Activated CD4-positive, alpha-beta memory T cell treated with anti-CD3 and anti-CD28 coated beads for 36 hours (primary cell): Measurements from ENCODE around the gene B3GAT3. TPM values are rescaled to one million over a fixed set of nuclear protein-coding genes. Genes with fewer than 3 reads are reported as not detected.
A peak's percentile ranks its signal among the peaks of the same experiment; 100 is the strongest.
"Not testable (repeated sequence)": the region's sequence is repeated elsewhere in the genome, so short reads cannot be mapped to it uniquely, and the experiment has no call there.

ENCODE experiments used
- CTCF ChIA-PET: fragments of 350-600 bp; sonication (Branson Sonifier 250); formaldehyde crosslinking; loops from one replicate; lab custom pipeline; 2021; ENCODE audit warnings: antibody characterized with exemption, inconsistent platforms; lab: Charles Lee
- POLR2A ChIA-PET: fragments of 350-600 bp; sonication (Branson Sonifier 250); formaldehyde crosslinking; loops from one replicate; lab custom pipeline; 2021; ENCODE audit warnings: antibody characterized with exemption; lab: Charles Lee
- DNase-seq: peaks from one replicate; pipeline ENCODE4 v3.0.0-alpha.2; 2020
- H3K27ac Mint-ChIP-seq: one replicate; pipeline ENCODE4 v1.8.0; 2021; ENCODE audit warnings: mixed read lengths
- H3K27me3 Mint-ChIP-seq: one replicate; pipeline ENCODE4 v1.8.0; 2021; ENCODE audit warnings: mixed read lengths
- H3K36me3 Mint-ChIP-seq: one replicate; pipeline ENCODE4 v1.8.0; 2021; ENCODE audit warnings: mixed read lengths
- H3K4me1 Mint-ChIP-seq: one replicate; pipeline ENCODE4 v1.8.0; 2021; ENCODE audit warnings: low read depth, mixed read lengths
- H3K4me3 Mint-ChIP-seq: one replicate; pipeline ENCODE4 v1.8.0; 2021; ENCODE audit warnings: mild to moderate bottlenecking, mixed read lengths
- H3K9me3 Mint-ChIP-seq: one replicate; pipeline ENCODE4 v1.8.0; 2021; ENCODE audit warnings: mixed read lengths
- intact Hi-C: fragments of 100-400 bp; cut with micrococcal nuclease; formaldehyde crosslinking; loops from one replicate; pipeline ENCODE4 v1.15.1; 2023
- microRNA-seq: library from miRNA; unstranded; fragments of <30 nt; microRNA quantifications from one replicate; pipeline ENCODE4 v1.2.0, GENCODE V29; 2022; ENCODE audit warnings: borderline number of aligned reads, borderline microRNAs expressed, borderline replicate concordance
- total RNA-seq, 2 experiments: library from RNA; stranded (reverse); gene quantifications; one replicate each; pipeline ENCODE4 v1.2.3, GENCODE V29; 2021

Gene B3GAT3
- total RNA-seq, 2 experiments from 2014 or later = 67.0 to 70.4 TPM

GRCh38 chr11:62570903-62571302 is 50.9 kb downstream of the B3GAT3 start:
- H3K9me3 Mint-ChIP-seq, H3K27me3 Mint-ChIP-seq, intact Hi-C loops, DNase-seq: not testable (repeated sequence)
- H3K4me3 Mint-ChIP-seq = peak overlapping the region; percentile 93
- peak overlapping the region; percentile 96 for H3K27ac Mint-ChIP-seq
- ChIA-PET POLR2A (interaction anchor here (1.2 to 1.6 kb wide), 2 partner anchors 10 to 26 kb away, joined by 3 to 7 read pairs; no protein-coding TSS in a partner anchor), CTCF (interaction anchor here (1.4 to 2.1 kb wide), 4 partner anchors 10 to 176 kb away, joined by 6 to 14 read pairs (median 6); no protein-coding TSS in a partner anchor)
- peaks cover 68% of the 10 kb centered on the region for H3K36me3 Mint-ChIP-seq
- H3K4me1 Mint-ChIP-seq = peaks cover 73% of the 10 kb centered on the region

GRCh38 chr11:62569611-62570010 is 52.2 kb downstream of the B3GAT3 start:
- DNase-seq = no peak
- H3K27ac Mint-ChIP-seq = peak overlapping the region; percentile 31
- intact Hi-C loops = no loop called here
- H3K27me3 Mint-ChIP-seq = no peaks in the 10 kb centered on the region
- POLR2A ChIA-PET = interaction anchor here (0.6 to 1.6 kb wide), 2 partner anchors 24 to 288 kb away, joined by 3 to 7 read pairs; no protein-coding TSS in a partner anchor
- peaks cover 67% of the 10 kb centered on the region for H3K4me1 Mint-ChIP-seq
- CTCF ChIA-PET = interaction anchor here (0.9 to 2.1 kb wide), 4 partner anchors 9 to 175 kb away, joined by 3 to 14 read pairs (median 6); no protein-coding TSS in a partner anchor
- H3K9me3 Mint-ChIP-seq = no peaks in the 10 kb centered on the region
- peaks cover 76% of the 10 kb centered on the region for H3K36me3 Mint-ChIP-seq
- H3K4me3 Mint-ChIP-seq = no peak overlapping the region

GRCh38 chr11:62567018-62567633 is 54.7 kb downstream of the B3GAT3 start:
- Mint-ChIP-seq H3K36me3 (peaks cover 63% of the 10 kb centered on the region), H3K4me3 (no peak overlapping the region), H3K9me3 (no peaks in the 10 kb centered on the region), H3K4me1 (peaks cover 62% of the 10 kb centered on the region), H3K27ac (peak overlapping the region; percentile 85), H3K27me3 (no peaks in the 10 kb centered on the region)
- no peak for DNase-seq
- CTCF ChIA-PET = interaction anchor here (0.6 to 3.2 kb wide), 7 partner anchors 9 to 558 kb away, joined by 3 to 19 read pairs (median 3); no protein-coding TSS in a partner anchor
- intact Hi-C loops = no loop called here
- POLR2A ChIA-PET = interaction anchor here (0.6 to 1.9 kb wide), 2 partner anchors 10 to 59 kb away, joined by 4 to 10 read pairs; no protein-coding TSS in a partner anchor

- CTCF ChIA-PET = interaction anchor here (0.9 to 3.2 kb wide), 6 partner anchors 8 to 220 kb away, joined by 3 to 19 read pairs (median 5); no protein-coding TSS in a partner anchor
- Mint-ChIP-seq H3K9me3 (no peaks in the 10 kb centered on the region), H3K36me3 (peaks cover 61% of the 10 kb centered on the region), H3K4me3 (no peak overlapping the region), H3K27ac (peak overlapping the region; percentile 59), H3K27me3 (no peaks in the 10 kb centered on the region), H3K4me1 (peaks cover 59% of the 10 kb centered on the region)
- POLR2A ChIA-PET = interaction anchor here (1.0 to 1.9 kb wide), 4 partner anchors 9 to 105 kb away, joined by 3 to 10 read pairs (median 4); partner anchors contain the start of genes LBHD1, TUT1 and UQCC3
- no peak for DNase-seq
- intact Hi-C loops = no loop called here
Measured at GRCh38 chr11:62566247-62566646, 55.5 kb downstream of the B3GAT3 start.

Small RNAs within 50 kb of the gene (microRNA-seq; reads per million reads assigned to microRNA genes)
- gene MIR6747 = 2.0 reads per million

Other genes with a start within 250 kb of the B3GAT3 start
- gene SCGB1A1, start 203.0 kb downstream of the B3GAT3 start, total RNA-seq = not detected
- gene AHNAK, start 75.2 kb downstream of the B3GAT3 start, total RNA-seq = 10 to 100 TPM; 83.7 to 85.2 TPM
- gene EEF1G, start 48.1 kb downstream of the B3GAT3 start, total RNA-seq = 1,000 to 10,000 TPM; 1,956 to 1,989 TPM
- 10 to 100 TPM; 32.7 to 34.2 TPM for gene TUT1, start 30.5 kb downstream of the B3GAT3 start, total RNA-seq
- 100 to 1,000 TPM; 166 to 167 TPM for gene MTA2, start 20.1 kb downstream of the B3GAT3 start, total RNA-seq
- 100 to 1,000 TPM; 113 to 116 TPM for gene EML3, start 9.2 kb downstream of the B3GAT3 start, total RNA-seq
- gene ROM1, start 8.7 kb downstream of the B3GAT3 start, total RNA-seq = 1 to 10 TPM; 1.1 to 1.5 TPM
- gene GANAB, start 24.6 kb upstream of the B3GAT3 start, total RNA-seq = 100 to 1,000 TPM; 247 to 249 TPM
- 10 to 100 TPM; 30.2 to 30.8 TPM for gene INTS5, start 31.3 kb upstream of the B3GAT3 start, total RNA-seq
- 100 to 1,000 TPM; 107 to 110 TPM for gene C11orf98, start 43.2 kb upstream of the B3GAT3 start, total RNA-seq
- gene CSKMT, start 43.3 kb upstream of the B3GAT3 start, total RNA-seq = 10 to 100 TPM; 27.7 to 33.9 TPM
- gene UQCC3, start 49.7 kb upstream of the B3GAT3 start, total RNA-seq = 1 to 10 TPM; 6.0 to 6.2 TPM
- 10 to 100 TPM; 10.8 to 14.1 TPM for gene LBHD1, start 50.3 kb upstream of the B3GAT3 start, total RNA-seq
- 100 to 1,000 TPM; 110 to 116 TPM for gene UBXN1, start 57.1 kb upstream of the B3GAT3 start, total RNA-seq
- under 1 TPM; 0.12 to 0.21 TPM for gene LRRN4CL, start 67.5 kb upstream of the B3GAT3 start, total RNA-seq
- 10 to 100 TPM; 18.0 to 20.4 TPM for gene BSCL2, start 85.4 kb upstream of the B3GAT3 start, total RNA-seq
- gene GNG3, start 85.7 kb upstream of the B3GAT3 start, total RNA-seq = not detected
- 10 to 100 TPM; 56.0 to 62.3 TPM for gene HNRNPUL2, start 105.5 kb upstream of the B3GAT3 start, total RNA-seq
- gene TTC9C, start 106.5 kb upstream of the B3GAT3 start, total RNA-seq = 10 to 100 TPM; 37.6 to 43.0 TPM
- gene ZBTB3, start 132.2 kb upstream of the B3GAT3 start, total RNA-seq = 1 to 10 TPM; 8.4 to 9.7 TPM
- gene POLR2G, start 139.6 kb upstream of the B3GAT3 start, total RNA-seq = 100 to 1,000 TPM; 116 to 124 TPM
- 10 to 100 TPM; 11.9 to 12.0 TPM for gene TAF6L, start 149.4 kb upstream of the B3GAT3 start, total RNA-seq
- 10 to 100 TPM; 25.0 to 25.5 TPM for gene TMEM179B, start 165.4 kb upstream of the B3GAT3 start, total RNA-seq
- 10 to 100 TPM in 1 of 2 experiments, 1 to 10 TPM in 1; 9.2 to 10.2 TPM for gene TMEM223, start 170.0 kb upstream of the B3GAT3 start, total RNA-seq
- gene NXF1, start 183.5 kb upstream of the B3GAT3 start, total RNA-seq = 10 to 100 TPM; 70.8 to 83.6 TPM
- 10 to 100 TPM; 24.6 to 29.2 TPM for gene STX5, start 210.1 kb upstream of the B3GAT3 start, total RNA-seq
- under 1 TPM in 1 of 2 experiments, not detected in 1; 0.53 TPM for gene TEX54, start 210.9 kb upstream of the B3GAT3 start, total RNA-seq
- 10 to 100 TPM; 72.6 to 73.0 TPM for gene WDR74, start 217.6 kb upstream of the B3GAT3 start, total RNA-seq